ENCODE results near the gene MTUS2.

DNA sequence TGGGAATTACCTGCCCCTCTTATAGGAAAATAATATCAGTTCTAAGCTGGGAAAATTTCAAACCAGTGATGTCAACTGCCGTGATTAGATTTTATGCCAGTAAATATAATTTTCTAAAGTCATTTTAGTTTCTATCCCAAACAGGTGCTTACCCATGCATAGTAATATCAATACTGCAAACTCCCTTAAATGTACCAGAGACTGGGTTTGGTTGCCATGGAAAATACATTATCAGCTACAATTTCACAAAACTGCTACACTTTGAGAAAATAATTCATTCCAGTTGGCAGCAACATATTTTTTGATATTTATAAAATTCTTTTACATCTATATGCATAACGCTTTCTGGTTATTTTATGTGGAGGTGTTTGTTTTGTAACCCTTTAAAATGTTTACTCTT is 631.8 kb downstream of the MTUS2 start:
- TF ChIP-seq, protein P1, sequence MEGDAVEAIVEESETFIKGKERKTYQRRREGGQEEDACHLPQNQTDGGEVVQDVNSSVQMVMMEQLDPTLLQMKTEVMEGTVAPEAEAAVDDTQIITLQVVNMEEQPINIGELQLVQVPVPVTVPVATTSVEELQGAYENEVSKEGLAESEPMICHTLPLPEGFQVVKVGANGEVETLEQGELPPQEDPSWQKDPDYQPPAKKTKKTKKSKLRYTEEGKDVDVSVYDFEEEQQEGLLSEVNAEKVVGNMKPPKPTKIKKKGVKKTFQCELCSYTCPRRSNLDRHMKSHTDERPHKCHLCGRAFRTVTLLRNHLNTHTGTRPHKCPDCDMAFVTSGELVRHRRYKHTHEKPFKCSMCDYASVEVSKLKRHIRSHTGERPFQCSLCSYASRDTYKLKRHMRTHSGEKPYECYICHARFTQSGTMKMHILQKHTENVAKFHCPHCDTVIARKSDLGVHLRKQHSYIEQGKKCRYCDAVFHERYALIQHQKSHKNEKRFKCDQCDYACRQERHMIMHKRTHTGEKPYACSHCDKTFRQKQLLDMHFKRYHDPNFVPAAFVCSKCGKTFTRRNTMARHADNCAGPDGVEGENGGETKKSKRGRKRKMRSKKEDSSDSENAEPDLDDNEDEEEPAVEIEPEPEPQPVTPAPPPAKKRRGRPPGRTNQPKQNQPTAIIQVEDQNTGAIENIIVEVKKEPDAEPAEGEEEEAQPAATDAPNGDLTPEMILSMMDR (conservative IDR thresholded peaks at IDR 0.05; ENCODE audit: low read length): no peak
- no peak for TF ChIP-seq EZH2phosphoT487 (IDR thresholded peaks at IDR 0.05; ENCODE audit: borderline replicate concordance)
